ENCODE measurements around the gene AGBL4. TPM values are rescaled to one million over a fixed set of nuclear protein-coding genes. Genes with fewer than 3 reads are reported as not detected.
A peak's percentile ranks its signal among the peaks of the same experiment; 100 is the strongest.

AGBL4 gene
- total RNA-seq, 3 donors from 2014 or later = 1.3 to 1.9 (median 1.8) TPM

GRCh38 chr1:48701445-48701844 is 1322.3 kb downstream of the AGBL4 start:
- Histone ChIP-seq H3K36me3 (no peaks in the 10 kb centered on the region), H3K27ac (no peak overlapping the region), H3K4me1 (no peaks in the 10 kb centered on the region), H3K9me3 (no peaks in the 10 kb centered on the region), H3K4me3 (no peak overlapping the region), H3K27me3 (no peaks in the 10 kb centered on the region)
- no peak for DNase-seq (ENCODE audit: low spot score in 2 of 2)
- intact Hi-C loops (cut with DNase I; ENCODE audit: low total_unique reads) = loop anchor here (5.0 kb wide), 1 partner anchor 231 kb away; no protein-coding TSS in a partner anchor
- TF ChIP-seq POLR2AphosphoS5 (IDR thresholded peaks at IDR 0.05) = no peak

DNA sequence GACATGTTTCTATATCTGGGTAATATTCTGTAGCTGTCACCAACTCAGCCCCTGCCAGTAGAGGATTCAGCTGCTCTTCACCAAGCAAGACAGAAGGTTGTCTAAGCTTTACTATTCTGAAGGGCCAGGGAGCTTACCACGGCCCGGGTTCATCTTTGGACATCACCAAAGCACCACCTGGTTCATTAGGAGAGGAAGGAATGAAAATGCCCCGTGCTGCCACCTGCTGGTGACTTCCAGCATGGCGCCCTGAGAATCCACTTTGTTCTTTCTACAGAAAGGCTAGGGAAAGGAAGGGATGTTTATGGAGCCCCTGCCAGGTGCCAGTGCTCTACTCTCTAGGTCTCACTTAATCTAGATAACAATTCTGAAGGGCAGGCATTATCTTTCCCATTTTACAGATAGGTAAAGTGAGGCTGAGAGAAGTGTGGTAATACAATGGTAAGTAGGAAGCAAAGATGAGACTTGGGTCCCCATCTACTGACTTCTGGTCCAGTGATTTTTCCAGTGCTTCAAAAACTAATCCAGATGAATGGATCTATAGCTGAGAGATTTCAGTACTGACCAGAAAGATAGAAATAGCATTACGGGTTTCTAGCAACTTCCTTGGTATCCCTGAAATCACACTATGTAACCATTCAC is 1326.6 kb downstream of the AGBL4 start:
- DNase-seq (ENCODE audit: low spot score in 2 of 2) = peak; percentile 50 to 67
- Histone ChIP-seq H3K4me1 (no peaks in the 10 kb centered on the region), H3K27me3 (no peaks in the 10 kb centered on the region), H3K27ac (no peak overlapping the region), H3K4me3 (no peak overlapping the region), H3K36me3 (no peaks in the 10 kb centered on the region), H3K9me3 (no peaks in the 10 kb centered on the region)
- intact Hi-C loops (cut with DNase I; ENCODE audit: low total_unique reads) = no loop called here
- no peak for TF ChIP-seq POLR2A (IDR thresholded peaks at IDR 0.05)
- TF ChIP-seq, protein P1, sequence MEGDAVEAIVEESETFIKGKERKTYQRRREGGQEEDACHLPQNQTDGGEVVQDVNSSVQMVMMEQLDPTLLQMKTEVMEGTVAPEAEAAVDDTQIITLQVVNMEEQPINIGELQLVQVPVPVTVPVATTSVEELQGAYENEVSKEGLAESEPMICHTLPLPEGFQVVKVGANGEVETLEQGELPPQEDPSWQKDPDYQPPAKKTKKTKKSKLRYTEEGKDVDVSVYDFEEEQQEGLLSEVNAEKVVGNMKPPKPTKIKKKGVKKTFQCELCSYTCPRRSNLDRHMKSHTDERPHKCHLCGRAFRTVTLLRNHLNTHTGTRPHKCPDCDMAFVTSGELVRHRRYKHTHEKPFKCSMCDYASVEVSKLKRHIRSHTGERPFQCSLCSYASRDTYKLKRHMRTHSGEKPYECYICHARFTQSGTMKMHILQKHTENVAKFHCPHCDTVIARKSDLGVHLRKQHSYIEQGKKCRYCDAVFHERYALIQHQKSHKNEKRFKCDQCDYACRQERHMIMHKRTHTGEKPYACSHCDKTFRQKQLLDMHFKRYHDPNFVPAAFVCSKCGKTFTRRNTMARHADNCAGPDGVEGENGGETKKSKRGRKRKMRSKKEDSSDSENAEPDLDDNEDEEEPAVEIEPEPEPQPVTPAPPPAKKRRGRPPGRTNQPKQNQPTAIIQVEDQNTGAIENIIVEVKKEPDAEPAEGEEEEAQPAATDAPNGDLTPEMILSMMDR (IDR thresholded peaks at IDR 0.05) = peak; percentile 69 to 74 (median 73)
- no peak for TF ChIP-seq POLR2AphosphoS5 (IDR thresholded peaks at IDR 0.05)

GRCh38 chr1:48695161-48695560 is 1328.6 kb downstream of the AGBL4 start:
- intact Hi-C loops (cut with DNase I; ENCODE audit: low total_unique reads) = no loop called here
- no peaks in the 10 kb centered on the region for H3K36me3 ChIP-seq
- DNase-seq (ENCODE audit: low spot score in 2 of 2) = no peak

GRCh38 chr1:48693674-48694320 is 1330.0 kb downstream of the AGBL4 start:
- TF ChIP-seq POLR2AphosphoS5 (IDR thresholded peaks at IDR 0.05) (no peak), POLR2A (IDR thresholded peaks at IDR 0.05) (no peak)
- TF ChIP-seq, protein P1 (IDR thresholded peaks at IDR 0.05) = no peak
- Histone ChIP-seq H3K27ac (peak overlapping the region; percentile 48 to 63), H3K36me3 (no peaks in the 10 kb centered on the region), H3K4me3 (peak overlapping the region in 2 of 3 donors; percentile 2 to 19), H3K4me1 (no peaks in the 10 kb centered on the region), H3K9me3 (no peaks in the 10 kb centered on the region), H3K27me3 (no peaks in the 10 kb centered on the region)
- DNase-seq (ENCODE audit: low spot score in 2 of 2) = peak in 1 of 2 donors; percentile 50
- intact Hi-C loops (cut with DNase I; ENCODE audit: low total_unique reads) = no loop called here

More at GRCh38 chr1:48695161-48695560, 1328.6 kb downstream of the AGBL4 start:
- H3K4me1 ChIP-seq = no peaks in the 10 kb centered on the region
- TF ChIP-seq POLR2AphosphoS5 (IDR thresholded peaks at IDR 0.05) = no peak
- TF ChIP-seq, protein P1 (IDR thresholded peaks at IDR 0.05) = no peak
- TF ChIP-seq POLR2A (IDR thresholded peaks at IDR 0.05) = no peak
- no peaks in the 10 kb centered on the region for H3K27me3 ChIP-seq
- H3K4me3 ChIP-seq = no peak overlapping the region
- no peak overlapping the region for H3K27ac ChIP-seq
- H3K9me3 ChIP-seq = no peaks in the 10 kb centered on the region

- H3K9me3 ChIP-seq = no peaks in the 10 kb centered on the region
- H3K4me3 ChIP-seq = peak overlapping the region in 1 of 3 donors; percentile 19
- no peaks in the 10 kb centered on the region for H3K4me1 ChIP-seq
- peak in 1 of 2 donors; percentile 32 for DNase-seq (ENCODE audit: low spot score in 2 of 2)
- TF ChIP-seq, protein P1 (IDR thresholded peaks at IDR 0.05) = no peak
- no peak for TF ChIP-seq POLR2A (IDR thresholded peaks at IDR 0.05)
- no peak for TF ChIP-seq POLR2AphosphoS5 (IDR thresholded peaks at IDR 0.05)
- H3K27me3 ChIP-seq = no peaks in the 10 kb centered on the region
- intact Hi-C loops (cut with DNase I; ENCODE audit: low total_unique reads) = no loop called here
- no peaks in the 10 kb centered on the region for H3K36me3 ChIP-seq
- peak overlapping the region; percentile 48 to 63 for H3K27ac ChIP-seq
Observed at GRCh38 chr1:48693180-48693579, 1330.6 kb downstream of the AGBL4 start.

Data from breast epithelium (tissue), 4 donors.